Anterior cingulate cortex (tissue), 58 donors: ENCODE measurements around the gene ABCC10.
"Not testable (repeated sequence)": the region's sequence is repeated elsewhere in the genome, so short reads cannot be mapped to it uniquely, and the experiment has no call there.

Experiments used
- DNase-seq, 58 donors: peaks; one replicate each; lab custom pipeline; 2025; lab: John Stamatoyannopoulos, UW

ABCC10 gene

GRCh38 chr6:43405354-43405753, 22.0 kb upstream of the ABCC10 start:
- no peak for DNase-seq

DNA sequence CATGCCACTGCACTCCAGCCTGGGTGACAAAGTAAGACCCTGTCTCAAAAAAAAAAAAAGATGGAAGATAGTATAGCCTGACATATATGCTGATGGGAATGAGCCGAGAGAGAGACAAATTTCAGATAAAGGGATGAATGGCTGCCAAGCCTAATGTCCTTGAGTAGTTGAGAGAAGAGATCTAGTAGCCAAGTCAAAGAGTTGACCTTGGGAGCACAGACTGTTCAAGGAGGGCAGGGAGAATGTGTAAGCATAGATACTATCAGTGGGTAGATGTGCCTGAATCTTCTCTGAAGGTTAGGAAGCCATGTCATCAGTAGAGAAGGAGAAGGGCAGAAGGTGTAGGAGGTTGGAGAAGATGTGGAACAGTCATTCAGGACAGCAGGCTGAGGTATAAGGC, 20.0 kb upstream of the ABCC10 start:
- no peak for DNase-seq

DNA sequence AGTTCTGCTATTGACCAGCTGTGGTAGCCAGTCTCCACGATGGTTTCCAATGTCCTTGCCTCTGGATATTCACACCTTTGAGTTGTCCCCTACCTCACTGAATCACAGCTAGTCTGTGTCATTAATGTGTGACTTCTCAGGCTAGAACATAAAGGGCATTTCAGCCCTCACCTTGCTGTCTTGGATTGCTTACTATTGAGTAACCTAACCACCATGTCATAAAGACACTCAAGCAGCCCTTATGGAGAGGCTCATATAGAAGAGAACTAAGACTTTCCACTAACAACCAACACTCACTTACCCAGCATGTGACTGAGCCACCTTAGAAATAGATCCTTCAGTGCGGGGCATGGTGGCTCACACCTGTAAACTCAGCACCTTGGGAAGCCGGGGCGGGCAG, 19.1 kb upstream of the ABCC10 start:
- no peak for DNase-seq

DNA sequence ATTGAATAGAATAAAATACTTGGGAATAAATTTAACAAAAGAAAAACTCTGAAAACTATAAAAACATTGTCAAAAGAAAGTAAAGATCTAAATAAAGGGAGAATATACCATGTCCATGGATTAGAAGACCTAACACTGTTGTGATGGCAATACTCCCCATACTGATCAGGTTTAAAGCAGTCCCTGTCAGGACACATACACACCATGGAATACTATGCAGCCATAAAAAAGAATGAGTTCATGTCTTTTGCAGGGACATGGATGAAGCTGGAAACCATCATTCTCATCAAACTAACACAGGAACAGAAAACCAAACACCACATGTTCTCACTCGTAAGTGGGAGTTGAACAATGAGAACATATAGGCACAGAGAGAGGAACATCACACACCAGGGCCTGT, 16.6 kb upstream of the ABCC10 start:
- DNase-seq = not testable (repeated sequence)

DNA sequence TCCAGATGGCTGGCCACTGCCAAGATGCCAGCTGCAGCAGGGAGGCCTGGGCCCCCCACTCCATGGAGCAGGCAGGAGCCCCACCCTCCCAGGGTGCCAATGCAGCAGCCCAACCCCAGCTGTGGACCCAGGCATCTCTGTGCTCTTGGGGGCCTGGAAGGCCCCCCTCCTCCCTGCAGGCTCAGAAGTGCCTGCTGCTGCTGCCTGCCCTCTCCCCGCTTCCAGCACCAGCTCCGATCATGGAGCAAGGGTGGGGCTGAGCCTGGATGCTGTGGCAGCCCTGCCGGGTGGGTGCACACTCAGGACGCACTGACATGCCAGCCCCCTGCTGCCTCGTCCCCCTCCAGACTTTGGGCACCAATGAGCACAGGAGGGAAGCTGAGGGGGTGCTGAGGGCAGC, 14.8 kb upstream of the ABCC10 start:
- no peak for DNase-seq

DNA sequence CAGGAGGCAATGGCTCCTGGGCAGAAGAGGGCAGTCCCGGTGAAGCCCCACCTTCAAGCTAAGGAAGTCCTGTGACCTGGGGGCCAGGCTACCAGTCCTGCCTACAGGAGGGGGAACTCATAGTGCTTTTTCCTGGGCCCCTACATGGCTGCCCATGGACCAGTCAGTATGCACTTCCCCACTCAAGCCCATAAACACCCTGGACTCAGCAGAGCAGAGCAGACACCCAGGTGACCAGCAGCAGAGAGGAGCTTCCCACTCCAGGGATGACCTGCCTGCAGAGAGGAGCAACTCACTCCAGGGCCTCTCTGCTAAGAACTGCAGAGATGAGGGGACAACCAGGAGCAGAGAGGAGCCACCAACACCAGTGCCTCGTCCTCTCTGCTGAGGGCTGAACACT, 14.3 kb upstream of the ABCC10 start:
- DNase-seq = no peak

- DNase-seq = not testable (repeated sequence)
Measured at GRCh38 chr6:43415275-43415674, 12.1 kb upstream of the ABCC10 start.

GRCh38 chr6:43416935-43417334, 10.4 kb upstream of the ABCC10 start:
- no peak for DNase-seq

GRCh38 chr6:43420012-43420709, 7.2 kb upstream of the ABCC10 start:
- no peak for DNase-seq

- no peak for DNase-seq
Measured at GRCh38 chr6:43421831-43422230, 5.5 kb upstream of the ABCC10 start.

DNA sequence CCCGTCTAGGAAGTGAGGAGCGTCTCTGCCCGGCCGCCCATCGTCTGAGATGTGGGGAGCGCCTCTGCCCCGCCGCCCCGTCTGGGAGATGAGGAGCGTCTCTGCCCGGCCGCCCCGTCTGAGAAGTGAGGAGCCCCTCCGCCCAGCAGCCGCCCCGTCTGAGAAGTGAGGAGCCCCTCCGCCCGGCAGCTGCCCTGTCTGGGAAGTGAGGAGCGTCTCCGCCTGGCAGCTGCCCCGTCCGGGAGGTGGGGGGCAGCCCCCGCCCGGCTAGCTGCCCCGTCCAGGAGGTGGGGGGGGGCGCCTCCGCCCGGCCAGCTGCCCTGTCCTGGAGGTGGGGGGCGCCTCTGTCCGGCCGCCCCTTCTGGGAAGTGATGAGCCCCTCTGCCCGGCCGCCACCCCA, 2.3 kb upstream of the ABCC10 start:
- DNase-seq = not testable (repeated sequence)

DNA sequence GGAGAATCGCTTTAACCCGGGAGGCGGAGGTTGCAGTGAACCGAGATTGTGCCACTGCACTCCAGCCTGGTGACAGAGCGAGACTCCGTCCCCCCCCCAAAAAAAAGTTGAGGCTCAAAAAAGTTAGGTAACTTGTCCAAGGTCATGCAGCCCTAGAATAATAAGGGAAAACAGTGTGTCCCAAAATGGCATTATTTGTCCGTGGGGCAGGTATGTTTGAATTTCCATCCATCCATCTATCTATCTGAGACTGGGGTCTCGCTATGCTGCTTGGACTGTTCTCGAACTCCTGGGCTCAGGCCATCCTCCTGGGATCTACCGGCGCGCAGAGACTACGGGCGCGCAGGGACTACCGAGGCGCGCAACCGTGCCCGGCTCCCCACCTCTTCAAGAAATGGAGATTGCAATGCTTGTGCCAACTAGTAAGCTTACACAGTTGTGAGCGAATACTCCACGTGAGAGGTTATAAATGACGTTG, 374 bp upstream of the ABCC10 start:
- DNase-seq = no peak

GRCh38 chr6:43428112-43428570, 800 bp downstream of the ABCC10 start:
- peak in 2 of 58 donors; percentile 53 to 54 for DNase-seq

DNA sequence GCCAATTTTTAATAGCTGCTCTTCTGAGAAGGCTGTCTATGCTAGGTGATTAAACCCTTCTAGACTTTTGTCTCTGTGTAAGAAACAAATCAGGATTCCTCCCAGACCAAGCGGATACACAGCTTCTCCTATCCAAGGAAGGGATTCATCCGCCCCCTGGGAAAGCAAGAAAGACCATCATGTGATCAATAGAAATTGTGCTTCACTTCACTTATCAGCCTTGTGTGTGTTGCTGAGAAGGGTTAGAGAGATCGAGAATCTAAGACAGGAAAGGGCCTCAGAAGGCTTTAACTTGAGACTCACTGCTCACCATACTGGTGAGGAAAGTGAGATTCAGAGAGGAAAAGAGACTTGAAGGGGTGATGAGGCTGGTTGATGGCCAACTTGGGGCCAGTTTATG, 1.5 kb downstream of the ABCC10 start:
- DNase-seq = no peak

DNA sequence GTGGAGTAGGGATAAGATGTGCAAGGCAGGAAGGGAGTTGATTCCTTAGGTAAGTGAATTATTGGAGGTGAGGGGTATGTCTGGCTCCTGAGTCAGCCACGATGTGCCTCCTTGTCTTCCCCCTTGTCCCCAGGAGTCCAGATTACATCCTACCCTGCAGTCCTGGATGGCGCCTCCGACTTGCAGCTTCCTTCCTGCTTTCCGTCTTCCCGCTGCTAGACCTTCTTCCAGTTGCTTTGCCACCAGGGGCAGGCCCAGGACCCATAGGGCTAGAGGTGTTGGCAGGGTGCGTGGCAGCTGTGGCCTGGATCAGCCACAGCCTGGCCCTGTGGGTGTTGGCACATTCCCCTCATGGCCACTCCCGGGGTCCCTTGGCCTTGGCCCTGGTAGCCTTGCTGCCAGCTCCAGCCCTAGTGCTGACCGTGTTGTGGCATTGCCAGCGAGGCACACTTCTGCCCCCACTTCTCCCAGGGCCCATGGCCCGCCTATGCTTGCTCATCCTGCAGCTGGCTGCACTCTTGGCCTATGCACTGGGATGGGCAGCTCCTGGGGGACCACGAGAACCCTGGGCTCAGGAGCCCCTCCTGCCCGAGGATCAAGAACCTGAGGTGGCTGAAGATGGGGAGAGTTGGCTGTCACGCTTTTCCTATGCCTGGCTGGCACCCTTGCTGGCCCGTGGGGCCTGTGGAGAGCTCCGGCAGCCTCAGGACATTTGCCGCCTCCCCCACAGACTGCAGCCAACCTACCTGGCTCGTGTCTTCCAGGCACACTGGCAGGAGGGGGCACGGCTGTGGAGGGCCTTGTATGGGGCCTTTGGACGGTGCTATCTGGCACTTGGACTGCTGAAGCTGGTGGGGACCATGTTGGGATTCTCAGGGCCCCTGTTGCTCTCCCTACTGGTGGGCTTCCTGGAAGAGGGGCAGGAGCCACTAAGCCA, 4.9 kb downstream of the ABCC10 start:
- no peak for DNase-seq

GRCh38 chr6:43433148-43433547, 5.8 kb downstream of the ABCC10 start:
- no peak for DNase-seq

DNA sequence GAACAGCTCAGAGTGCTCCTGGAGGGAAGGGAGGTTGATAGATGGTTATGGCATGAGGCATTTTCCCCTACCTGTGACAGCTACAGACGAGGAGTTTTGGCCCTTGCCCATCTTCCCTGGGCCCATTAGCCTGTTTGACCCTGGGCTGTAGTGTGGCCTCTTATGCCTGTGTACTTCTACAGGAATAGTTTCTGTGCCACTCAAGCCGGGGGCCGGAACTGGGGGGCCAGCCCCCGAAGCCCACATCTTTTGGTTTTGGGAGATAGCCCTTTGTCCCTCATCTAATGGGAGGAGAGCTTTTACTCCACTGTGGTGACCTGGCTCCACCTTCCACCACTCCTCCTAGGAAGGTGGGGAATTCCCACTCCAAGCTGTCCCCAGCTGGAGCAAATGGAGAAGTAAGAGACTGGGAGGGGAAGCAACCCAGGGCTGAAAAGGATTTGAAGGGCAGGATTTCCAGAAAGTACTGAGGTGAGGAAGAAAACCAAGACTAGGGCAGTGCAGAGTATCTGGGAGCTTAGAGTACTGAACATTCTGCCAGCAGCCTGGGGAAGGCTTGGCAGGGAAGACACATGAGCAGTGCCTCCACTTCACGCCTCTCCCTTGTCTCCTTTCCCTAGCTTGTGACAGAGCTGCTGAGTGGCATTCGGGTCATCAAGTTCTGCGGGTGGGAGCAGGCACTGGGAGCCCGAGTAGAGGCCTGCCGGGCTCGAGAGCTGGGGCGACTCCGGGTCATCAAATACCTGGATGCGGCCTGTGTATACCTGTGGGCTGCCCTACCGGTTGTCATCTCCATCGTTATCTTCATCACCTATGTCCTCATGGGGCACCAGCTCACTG, 6.9 kb downstream of the ABCC10 start:
- no peak for DNase-seq

DNA sequence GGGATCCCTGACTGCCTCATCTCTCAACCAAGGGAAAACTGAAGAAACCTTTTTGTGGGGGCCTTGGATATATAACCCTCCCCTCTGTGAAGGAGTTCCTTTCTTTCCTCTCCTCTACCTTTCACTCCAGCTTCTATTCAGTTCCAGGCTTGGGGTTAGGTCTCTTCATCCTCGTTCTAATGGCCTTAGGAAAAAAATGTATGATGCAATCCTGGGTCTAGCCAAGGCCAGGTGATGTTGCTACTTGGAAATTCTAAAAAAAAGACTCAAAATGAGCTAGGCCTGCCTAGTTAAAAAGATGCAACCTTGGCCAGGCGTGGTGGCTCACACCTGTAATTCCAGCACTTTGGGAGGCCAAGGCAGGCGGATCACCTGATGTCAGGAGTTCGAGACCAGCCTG, 7.6 kb downstream of the ABCC10 start:
- DNase-seq = no peak

- no peak for DNase-seq
Measured at GRCh38 chr6:43435682-43436437, 8.5 kb downstream of the ABCC10 start.
